GM19240 (cell line): ENCODE measurements around the gene CALML5.
"Not testable (repeated sequence)": the region's sequence is repeated elsewhere in the genome, so short reads cannot be mapped to it uniquely, and the experiment has no call there.

Source experiments
- DNase-seq: peaks from one replicate; pipeline ENCODE4 v3.0.0; 2011; ENCODE audit warnings: low spot score; ENCODE audit not compliant: insufficient read length

The CALML5 gene

GRCh38 chr10:5482016-5482415, 17.4 kb downstream of the CALML5 start:
- DNase-seq: no peak

GRCh38 chr10:5481121-5481520, 18.2 kb downstream of the CALML5 start:
- no peak for DNase-seq

- no peak for DNase-seq
Measured at GRCh38 chr10:5480162-5480941, 19.0 kb downstream of the CALML5 start.

- no peak for DNase-seq
Measured at GRCh38 chr10:5479481-5480161, 19.7 kb downstream of the CALML5 start.

- DNase-seq: no peak
Measured at GRCh38 chr10:5478694-5479305, 20.6 kb downstream of the CALML5 start.

GRCh38 chr10:5477948-5478693, 21.2 kb downstream of the CALML5 start:
- no peak for DNase-seq

- DNase-seq: no peak
Measured at GRCh38 chr10:5476918-5477525, 22.3 kb downstream of the CALML5 start.

GRCh38 chr10:5475974-5476807, 23.2 kb downstream of the CALML5 start:
- not testable (repeated sequence) for DNase-seq

GRCh38 chr10:5475088-5475487, 24.3 kb downstream of the CALML5 start:
- DNase-seq: not testable (repeated sequence)

- DNase-seq: not testable (repeated sequence)
Measured at GRCh38 chr10:5474642-5475041, 24.7 kb downstream of the CALML5 start.

- DNase-seq: no peak
Measured at GRCh38 chr10:5470062-5470751, 29.2 kb downstream of the CALML5 start.

- no peak for DNase-seq
Measured at GRCh38 chr10:5469353-5470061, 29.9 kb downstream of the CALML5 start.

- no peak for DNase-seq
Measured at GRCh38 chr10:5468262-5469106, 30.9 kb downstream of the CALML5 start.

GRCh38 chr10:5467634-5468255, 31.6 kb downstream of the CALML5 start:
- no peak for DNase-seq

- DNase-seq: no peak
Measured at GRCh38 chr10:5467207-5467535, 32.2 kb downstream of the CALML5 start.

- DNase-seq: no peak
Measured at GRCh38 chr10:5466451-5467206, 32.7 kb downstream of the CALML5 start.

- DNase-seq: no peak
Measured at GRCh38 chr10:5465976-5466450, 33.4 kb downstream of the CALML5 start.
